Superior temporal gyrus (tissue), 1 donor: ENCODE results near the gene BANF2.
"Not testable (repeated sequence)": the region's sequence is repeated elsewhere in the genome, so short reads cannot be mapped to it uniquely, and the experiment has no call there.

ENCODE experiments used
- DNase-seq: peaks from one replicate; pipeline ENCODE4 v3.0.0-alpha.2; 2016; ENCODE audit errors: extremely low spot score

Gene BANF2

GRCh38 chr20:17682889-17683198, 16.9 kb upstream of the BANF2 start:
- DNase-seq, result no peak

GRCh38 chr20:17683218-17684076, 16.3 kb upstream of the BANF2 start:
- no peak for DNase-seq

GRCh38 chr20:17684077-17684888, 15.5 kb upstream of the BANF2 start:
- no peak for DNase-seq

DNA sequence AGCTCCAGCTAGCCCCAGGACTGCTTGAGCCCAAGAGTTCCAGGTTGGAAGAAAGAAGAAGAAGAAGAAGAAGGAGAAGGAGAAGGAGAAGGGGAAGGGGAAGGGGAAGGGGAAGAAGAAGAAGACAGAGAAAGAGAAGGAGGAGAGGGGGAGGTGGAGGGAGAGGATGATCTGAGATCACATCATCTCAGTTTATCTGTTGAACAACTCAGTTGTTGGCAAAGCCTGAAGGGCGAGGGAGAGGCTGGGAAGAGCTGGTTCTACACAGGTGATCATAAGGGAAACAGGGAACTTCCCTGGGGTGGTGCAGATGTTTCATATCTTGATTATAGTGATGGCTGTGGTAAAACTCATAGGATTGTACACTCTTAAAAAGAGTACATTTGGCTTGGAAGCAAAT, 14.6 kb upstream of the BANF2 start:
- no peak for DNase-seq

GRCh38 chr20:17687800-17688199, 12.0 kb upstream of the BANF2 start:
- DNase-seq, result no peak

DNA sequence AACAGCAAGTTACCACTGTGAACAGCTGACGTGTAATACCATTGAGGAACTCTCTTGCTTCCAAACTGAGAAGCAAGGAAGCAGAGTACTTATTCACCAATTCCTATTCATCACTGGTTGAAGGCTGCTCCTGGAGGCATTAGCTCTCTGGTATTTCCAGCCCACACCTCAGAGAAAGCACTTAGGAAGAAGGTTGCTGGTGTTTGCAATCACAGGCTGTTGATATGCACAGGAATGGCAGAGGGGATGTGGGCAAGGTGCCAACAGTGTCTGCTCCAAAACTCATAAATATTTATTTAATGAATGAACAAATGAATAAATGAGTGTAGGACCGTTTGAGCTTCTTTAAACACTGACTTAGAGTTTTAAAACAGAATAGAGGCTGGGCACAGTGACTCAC, 10.8 kb upstream of the BANF2 start:
- no peak for DNase-seq

- no peak for DNase-seq
Observed at GRCh38 chr20:17690144-17690543, 9.6 kb upstream of the BANF2 start.

DNA sequence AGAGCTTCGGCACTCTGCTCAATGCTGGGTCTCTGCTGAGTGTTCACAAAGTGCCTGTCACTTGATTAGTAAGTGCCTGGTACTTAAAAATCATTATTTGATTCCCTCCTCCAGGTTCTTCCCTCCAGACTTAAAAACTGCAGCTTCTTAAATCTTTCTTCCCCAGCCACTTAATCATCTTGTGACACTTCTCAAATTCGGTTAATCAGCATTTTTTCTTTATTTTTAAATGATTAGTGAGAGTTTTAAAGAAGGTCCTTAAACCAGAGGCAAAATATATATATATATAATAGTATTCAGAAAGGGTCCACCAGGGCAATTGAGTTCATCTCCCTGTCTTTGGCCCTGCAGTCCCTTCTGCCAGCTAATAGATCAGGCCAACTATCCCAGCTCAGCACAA, 8.0 kb upstream of the BANF2 start:
- no peak for DNase-seq

DNA sequence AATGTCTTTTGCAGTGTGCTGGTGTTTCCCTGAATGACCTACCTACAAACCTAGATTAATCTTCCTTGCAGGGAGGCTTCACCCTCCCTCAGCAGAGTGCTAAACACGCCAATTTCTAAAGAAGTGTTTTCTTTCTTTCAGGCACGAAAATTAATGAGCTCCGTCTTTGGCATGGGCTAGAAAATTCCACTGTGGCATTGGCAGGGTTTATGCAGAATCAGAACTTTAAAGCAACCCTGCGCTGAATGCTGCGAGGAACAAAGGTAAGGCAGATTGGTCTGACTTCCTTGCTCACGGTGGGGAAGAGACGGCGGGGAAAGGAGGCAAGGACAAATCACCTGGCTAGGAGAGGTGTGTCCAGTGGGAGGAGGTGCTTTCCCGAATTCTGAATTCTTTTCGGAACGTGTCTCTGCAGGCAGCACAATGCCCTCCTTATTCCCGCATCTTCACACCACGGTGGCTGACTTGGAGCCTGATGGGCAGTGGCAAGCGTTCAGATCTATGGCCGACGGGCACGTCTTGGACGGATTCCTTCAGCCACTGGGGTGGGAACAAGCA, 6.2 kb upstream of the BANF2 start:
- DNase-seq, result no peak

- DNase-seq, result no peak
Observed at GRCh38 chr20:17694767-17695166, 5.0 kb upstream of the BANF2 start.

- DNase-seq, result no peak
Observed at GRCh38 chr20:17696287-17696686, 3.5 kb upstream of the BANF2 start.

- no peak for DNase-seq
Observed at GRCh38 chr20:17697171-17697570, 2.6 kb upstream of the BANF2 start.

DNA sequence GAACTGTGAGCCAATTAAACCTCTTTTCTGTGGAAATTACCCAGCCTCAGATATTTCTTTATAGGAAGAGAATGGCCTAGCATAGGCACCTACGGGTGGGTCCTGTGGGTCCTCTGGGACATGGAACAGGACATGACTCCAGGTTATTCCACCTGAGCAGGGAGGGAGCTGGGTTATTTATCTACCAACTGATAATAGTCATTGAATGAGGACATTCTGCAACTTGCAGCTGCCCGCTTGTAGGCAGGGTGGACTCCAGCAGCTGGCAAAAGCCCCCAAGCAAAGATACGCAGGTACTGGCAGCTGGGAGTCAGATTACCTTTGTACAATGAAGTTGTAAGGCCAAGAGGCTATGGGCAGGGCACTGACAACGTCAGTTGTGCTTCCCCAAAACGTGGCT, 1.4 kb upstream of the BANF2 start:
- no peak for DNase-seq

GRCh38 chr20:17700637-17701036, 871 bp downstream of the BANF2 start:
- no peak for DNase-seq

DNA sequence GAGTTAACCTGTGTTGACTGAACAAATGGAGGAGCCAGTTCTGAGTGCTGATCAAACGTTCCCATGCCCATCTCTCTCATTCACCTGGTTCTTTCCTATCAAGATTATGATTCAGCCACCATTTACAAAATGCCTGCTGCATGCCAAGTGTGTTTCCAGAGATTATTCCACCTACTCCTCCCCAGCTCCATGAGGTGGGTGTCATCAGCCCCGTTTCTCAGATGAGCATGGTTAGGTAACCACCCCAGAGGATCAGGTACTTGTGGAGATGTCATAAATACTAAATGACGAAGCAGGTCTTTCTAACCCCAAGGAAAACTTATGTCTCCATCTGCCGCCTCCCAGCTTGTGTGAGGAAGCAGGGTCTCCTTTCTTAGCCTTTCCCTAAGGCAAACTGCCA, 2.1 kb downstream of the BANF2 start:
- no peak for DNase-seq

GRCh38 chr20:17704589-17705317, 5.0 kb downstream of the BANF2 start:
- DNase-seq, result no peak

GRCh38 chr20:17705916-17706315, 6.2 kb downstream of the BANF2 start:
- no peak for DNase-seq

DNA sequence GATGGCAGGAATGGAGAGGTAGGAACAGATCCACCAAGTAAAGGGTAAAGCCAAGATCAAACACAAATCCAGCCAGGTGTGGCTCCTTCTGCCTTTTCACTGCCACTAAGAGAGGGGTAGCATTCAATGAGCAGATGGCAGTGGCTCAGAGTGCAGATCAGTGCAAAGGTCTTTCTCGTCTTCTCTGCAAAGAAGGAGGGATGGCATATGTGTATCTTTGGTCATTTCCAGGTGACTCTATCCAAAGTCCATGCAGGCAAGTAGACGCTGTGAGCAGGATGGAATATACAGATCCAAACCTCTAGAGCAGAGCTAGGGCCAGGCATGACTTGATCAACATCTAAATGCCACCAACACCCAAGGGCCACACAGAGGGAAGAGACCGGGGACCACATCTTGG, 6.9 kb downstream of the BANF2 start:
- no peak for DNase-seq

- not testable (repeated sequence) for DNase-seq
Observed at GRCh38 chr20:17707951-17708350, 8.2 kb downstream of the BANF2 start.

- no peak for DNase-seq
Observed at GRCh38 chr20:17708675-17709360, 9.1 kb downstream of the BANF2 start.
